ENCODE measurements around the gene ARAP1.

ARAP1 gene

DNA sequence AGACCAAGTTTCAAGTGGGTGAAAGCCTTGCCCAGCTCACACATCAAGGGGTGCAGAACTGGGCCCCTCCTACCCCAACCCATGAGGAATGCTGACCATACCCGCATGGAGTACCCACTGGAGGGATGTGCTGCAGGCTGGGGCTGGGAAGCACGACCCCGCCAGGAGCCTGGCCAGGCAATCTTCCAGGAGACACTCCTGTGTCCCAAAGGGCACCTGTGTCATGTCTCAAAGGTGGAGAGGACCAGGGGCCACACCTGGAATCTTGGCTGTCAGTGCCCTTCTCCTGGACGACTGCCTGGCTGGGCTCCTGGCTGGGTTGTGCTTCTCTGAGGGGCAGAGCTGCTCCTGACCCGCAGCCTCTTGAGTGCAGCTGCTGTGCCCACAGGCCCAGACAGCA lies 6.7 kb downstream of the ARAP1 start:
- Histone ChIP-seq H2AFZ (ENCODE audit: low read length) (no peak overlapping the region), H3K9me2 (replicated peaks; ENCODE audit: insufficient read depth, low read length) (no peaks in the 10 kb centered on the region), H3K9me3 (replicated peaks; ENCODE audit: insufficient read depth, low read length) (no peaks in the 10 kb centered on the region), H3K4me2 (ENCODE audit: low read depth, low read length) (no peak overlapping the region), H3K27ac (ENCODE audit: low read length) (no peak overlapping the region), H3K36me3 (replicated peaks; ENCODE audit: insufficient read depth, low read length) (no peaks in the 10 kb centered on the region), H3K4me1 (ENCODE audit: low read length) (no peaks in the 10 kb centered on the region), H4K20me1 (ENCODE audit: insufficient read depth, low read length) (no peaks in the 10 kb centered on the region), H3F3A (ENCODE audit: insufficient read depth, low read length) (no peaks in the 10 kb centered on the region), H3K4me3 (ENCODE audit: low read length) (no peak overlapping the region), H3K79me2 (ENCODE audit: low read length) (no peaks in the 10 kb centered on the region), H3K27me3 (replicated peaks; ENCODE audit: insufficient read depth, low read length) (no peaks in the 10 kb centered on the region), H3K9ac (ENCODE audit: low read length) (no peak overlapping the region)
- no peak for DNase-seq
- TF ChIP-seq EZH2phosphoT487 (IDR thresholded peaks at IDR 0.05; ENCODE audit: low read length) (no peak), EZH2 (optimal IDR thresholded peaks at IDR 0.05; ENCODE audit: low read depth, low read length) (no peak)
- TF ChIP-seq, protein P1, sequence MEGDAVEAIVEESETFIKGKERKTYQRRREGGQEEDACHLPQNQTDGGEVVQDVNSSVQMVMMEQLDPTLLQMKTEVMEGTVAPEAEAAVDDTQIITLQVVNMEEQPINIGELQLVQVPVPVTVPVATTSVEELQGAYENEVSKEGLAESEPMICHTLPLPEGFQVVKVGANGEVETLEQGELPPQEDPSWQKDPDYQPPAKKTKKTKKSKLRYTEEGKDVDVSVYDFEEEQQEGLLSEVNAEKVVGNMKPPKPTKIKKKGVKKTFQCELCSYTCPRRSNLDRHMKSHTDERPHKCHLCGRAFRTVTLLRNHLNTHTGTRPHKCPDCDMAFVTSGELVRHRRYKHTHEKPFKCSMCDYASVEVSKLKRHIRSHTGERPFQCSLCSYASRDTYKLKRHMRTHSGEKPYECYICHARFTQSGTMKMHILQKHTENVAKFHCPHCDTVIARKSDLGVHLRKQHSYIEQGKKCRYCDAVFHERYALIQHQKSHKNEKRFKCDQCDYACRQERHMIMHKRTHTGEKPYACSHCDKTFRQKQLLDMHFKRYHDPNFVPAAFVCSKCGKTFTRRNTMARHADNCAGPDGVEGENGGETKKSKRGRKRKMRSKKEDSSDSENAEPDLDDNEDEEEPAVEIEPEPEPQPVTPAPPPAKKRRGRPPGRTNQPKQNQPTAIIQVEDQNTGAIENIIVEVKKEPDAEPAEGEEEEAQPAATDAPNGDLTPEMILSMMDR (IDR thresholded peaks at IDR 0.05; ENCODE audit: low read length), result no peak

DNA sequence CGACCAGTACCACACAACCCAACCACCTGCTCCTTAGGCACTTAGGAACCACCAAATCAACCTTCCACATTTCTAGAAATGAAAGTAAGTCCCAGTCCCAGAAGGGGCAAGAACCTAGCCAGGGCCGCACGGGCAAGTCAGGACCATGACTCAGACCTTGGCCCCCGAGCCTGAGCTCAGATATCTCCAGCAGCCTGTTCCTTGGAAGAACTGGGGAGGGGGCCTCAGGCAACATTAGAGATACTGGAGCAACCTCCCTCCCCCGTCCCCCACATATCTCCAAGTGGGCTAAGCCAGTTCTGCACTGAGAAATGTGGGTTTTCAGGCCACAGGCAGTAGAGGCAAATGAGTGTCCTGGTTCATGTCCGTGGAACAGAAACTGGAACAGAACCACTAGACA lies 7.7 kb downstream of the ARAP1 start:
- no peaks in the 10 kb centered on the region for H4K20me1 ChIP-seq (ENCODE audit: insufficient read depth, low read length)
- no peaks in the 10 kb centered on the region for H3F3A ChIP-seq (ENCODE audit: insufficient read depth, low read length)
- H3K9ac ChIP-seq (ENCODE audit: low read length), result no peak overlapping the region
- H2AFZ ChIP-seq (ENCODE audit: low read length), result no peak overlapping the region
- H3K9me2 ChIP-seq (replicated peaks; ENCODE audit: insufficient read depth, low read length), result no peaks in the 10 kb centered on the region
- H3K79me2 ChIP-seq (ENCODE audit: low read length), result no peaks in the 10 kb centered on the region
- H3K4me1 ChIP-seq (ENCODE audit: low read length), result no peaks in the 10 kb centered on the region
- no peaks in the 10 kb centered on the region for H3K27me3 ChIP-seq (replicated peaks; ENCODE audit: insufficient read depth, low read length)
- H3K27ac ChIP-seq (ENCODE audit: low read length), result no peak overlapping the region
- H3K9me3 ChIP-seq (replicated peaks; ENCODE audit: insufficient read depth, low read length), result no peaks in the 10 kb centered on the region
- no peak overlapping the region for H3K4me2 ChIP-seq (ENCODE audit: low read depth, low read length)
- no peaks in the 10 kb centered on the region for H3K36me3 ChIP-seq (replicated peaks; ENCODE audit: insufficient read depth, low read length)
- DNase-seq, result no peak
- TF ChIP-seq EZH2phosphoT487 (IDR thresholded peaks at IDR 0.05; ENCODE audit: low read length) (no peak), EZH2 (optimal IDR thresholded peaks at IDR 0.05; ENCODE audit: low read depth, low read length) (no peak)
- TF ChIP-seq, protein P1 (IDR thresholded peaks at IDR 0.05; ENCODE audit: low read length), result no peak
- H3K4me3 ChIP-seq (ENCODE audit: low read length), result no peak overlapping the region

DNA sequence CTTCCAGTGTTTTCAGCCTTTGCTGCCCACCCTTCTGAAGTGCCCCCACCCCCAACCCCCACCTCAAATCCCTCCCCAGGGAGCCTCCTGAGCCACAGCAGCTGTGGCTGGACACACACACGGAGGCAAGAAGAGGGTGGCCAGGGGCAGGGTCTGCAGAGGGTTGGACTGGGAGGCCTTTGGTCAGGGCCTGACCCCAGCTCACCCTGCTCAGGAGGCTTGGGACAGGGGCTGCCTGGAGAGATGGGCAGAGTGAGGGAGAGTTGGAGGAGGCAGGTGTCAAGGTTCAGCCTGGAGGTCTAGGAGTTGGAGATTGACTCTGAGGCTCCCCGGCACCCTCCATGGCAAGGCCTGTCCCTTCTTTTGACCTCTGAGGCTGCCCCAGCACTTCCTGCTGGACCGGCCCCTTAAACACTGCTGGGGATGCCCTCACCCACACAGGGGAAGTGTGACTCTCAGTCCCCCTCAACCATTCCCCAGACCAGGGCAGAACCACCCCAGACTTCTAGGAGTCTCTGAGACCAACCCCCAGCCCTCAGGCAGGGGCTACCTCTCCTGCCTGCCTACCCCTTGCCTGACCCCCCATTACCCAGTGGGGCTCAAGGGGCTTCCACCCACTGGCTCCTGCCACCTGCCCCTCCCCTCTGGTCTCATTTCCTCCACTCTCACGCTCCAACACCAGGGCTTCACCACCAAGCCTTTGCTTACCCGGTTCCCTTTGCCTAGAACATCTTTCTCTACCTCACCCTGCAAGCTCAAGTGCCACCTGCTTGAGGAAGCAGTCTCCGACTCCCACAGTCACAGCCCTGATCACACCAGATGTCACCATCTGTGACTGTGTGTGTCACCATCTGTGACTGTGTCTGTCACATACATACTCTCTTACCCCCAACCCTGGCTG lies 8.6 kb downstream of the ARAP1 start:
- no peaks in the 10 kb centered on the region for H3K79me2 ChIP-seq (ENCODE audit: low read length)
- TF ChIP-seq, protein P1 (IDR thresholded peaks at IDR 0.05; ENCODE audit: low read length), result no peak
- TF ChIP-seq EZH2phosphoT487 (IDR thresholded peaks at IDR 0.05; ENCODE audit: low read length), result no peak
- TF ChIP-seq EZH2 (optimal IDR thresholded peaks at IDR 0.05; ENCODE audit: low read depth, low read length), result no peak

More for the DNA sequence above, 8.6 kb downstream of the ARAP1 start:
- H3F3A ChIP-seq (ENCODE audit: insufficient read depth, low read length), result no peaks in the 10 kb centered on the region
- H3K4me2 ChIP-seq (ENCODE audit: low read depth, low read length), result no peak overlapping the region
- no peak overlapping the region for H3K9ac ChIP-seq (ENCODE audit: low read length)
- no peaks in the 10 kb centered on the region for H3K4me1 ChIP-seq (ENCODE audit: low read length)
- no peaks in the 10 kb centered on the region for H3K9me2 ChIP-seq (replicated peaks; ENCODE audit: insufficient read depth, low read length)
- no peaks in the 10 kb centered on the region for H3K36me3 ChIP-seq (replicated peaks; ENCODE audit: insufficient read depth, low read length)
- no peak overlapping the region for H3K4me3 ChIP-seq (ENCODE audit: low read length)
- no peak overlapping the region for H2AFZ ChIP-seq (ENCODE audit: low read length)
- no peaks in the 10 kb centered on the region for H3K27me3 ChIP-seq (replicated peaks; ENCODE audit: insufficient read depth, low read length)
- H3K27ac ChIP-seq (ENCODE audit: low read length), result no peak overlapping the region
- no peaks in the 10 kb centered on the region for H4K20me1 ChIP-seq (ENCODE audit: insufficient read depth, low read length)
- H3K9me3 ChIP-seq (replicated peaks; ENCODE audit: insufficient read depth, low read length), result no peaks in the 10 kb centered on the region
- no peak for DNase-seq
